Left lung (tissue), 10 donors: Measurements from ENCODE around the gene STK39. TPM values are rescaled to one million over a fixed set of nuclear protein-coding genes. Genes with fewer than 3 reads are reported as not detected.

Experiments
- ATAC-seq: fragments of 200-7000 bp; cut with Tn5 transposase; one replicate; pipeline ENCODE4 v1.9.1; 2020; ENCODE audit warnings: moderate library complexity
- DNase-seq, 4 donors: peaks; one replicate each; pipeline ENCODE4 v3.0.0-alpha.2; 2013 to 2020
- H3K27ac ChIP-seq, 2 donors: fragments of 200-600 bp; sonication (generic) in 1 of 2; one replicate each; pipeline versions ENCODE4 v1.5.0 to v1.8.0; 2020 to 2021
- H3K27me3 ChIP-seq, 2 donors: fragments of 200-600 bp; sonication (generic) in 1 of 2; one replicate each; pipeline versions ENCODE4 v1.5.0 to v1.8.0; 2020 to 2021
- H3K36me3 ChIP-seq, 2 donors: fragments of 200-600 bp; sonication (generic) in 1 of 2; one replicate each; pipeline versions ENCODE4 v1.5.0 to v1.8.0; 2020 to 2021
- H3K4me1 ChIP-seq, 2 donors: fragments of 200-600 bp; one replicate each; pipeline ENCODE4 v1.8.0; 2021
- H3K4me3 ChIP-seq, 2 donors: fragments of 200-600 bp; sonication (generic) in 1 of 2; one replicate each; pipeline versions ENCODE4 v1.5.0 to v1.8.0; 2020 to 2021; ENCODE audit warnings: mild to moderate bottlenecking in 1 of 2
- H3K9me3 ChIP-seq, 2 donors: fragments of 200-600 bp; sonication (generic) in 1 of 2; one replicate each; pipeline versions ENCODE4 v1.5.0 to v1.8.0; 2020 to 2021
- CTCF ChIP-seq, 2 donors: fragments of 200-600 bp; sonication (generic) in 1 of 2; IDR thresholded peaks; one replicate each; pipeline versions ENCODE4 v1.5.0 to v1.8.0; 2021; ENCODE audit warnings: antibody characterized with exemption in 2 of 2
- intact Hi-C, 2 donors: fragments of 100-400 bp; cut with DNase I; formaldehyde crosslinking; loops; one replicate each; pipeline versions ENCODE4 v1.11.2 to v1.14.2; 2022
- polyA plus RNA-seq, 6 donors: library from polyadenylated mRNA; unstranded; fragments of 120-200 nt; gene quantifications; one replicate each; pipeline ENCODE4 v1.2.1, GENCODE V29; 2013; ENCODE audit not compliant: insufficient read length in 6 of 6
- total RNA-seq, 2 donors: library from RNA; stranded (reverse); fragmentation: NEBNext Ultra II Directional; extraction: Animal tissue kit (Norgen Biotek cat#: 25700); gene quantifications; one replicate each; pipeline ENCODE4 v1.2.1, GENCODE V29; 2021
- donor health status: DM: no; HTN: yes; CAD: no.
- donor health status: DM: no; HTN: no; CAD: no.

The STK39 gene
- total and polyA plus RNA-seq, 8 donors, result 15.7 to 31.3 (median 27.0) TPM

GRCh38 chr2:168245074-168245825, 2.1 kb downstream of the STK39 start:
- Histone ChIP-seq H3K27ac (peak overlapping the region in 1 of 2 donors; percentile 17), H3K9me3 (no peaks in the 10 kb centered on the region), H3K27me3 (no peaks in the 10 kb centered on the region), H3K4me3 (peak overlapping the region in 1 of 2 donors; percentile 76), H3K36me3 (no peaks in the 10 kb centered on the region), H3K4me1 (peaks cover 6 to 25% of the 10 kb centered on the region in 2 donors)
- intact Hi-C loops, result no loop called here
- TF ChIP-seq CTCF (IDR thresholded peaks at IDR 0.05), result no peak
- no peak for ATAC-seq
- DNase-seq, result no peak

- no peak for TF ChIP-seq CTCF (IDR thresholded peaks at IDR 0.05)
- Histone ChIP-seq H3K4me1 (peaks cover 6 to 25% of the 10 kb centered on the region in 2 donors), H3K27ac (no peak overlapping the region), H3K4me3 (no peak overlapping the region), H3K27me3 (no peaks in the 10 kb centered on the region), H3K9me3 (no peaks in the 10 kb centered on the region), H3K36me3 (no peaks in the 10 kb centered on the region)
- DNase-seq, result peak in 1 of 4 donors; percentile 35
- peak; percentile 7 for ATAC-seq
- intact Hi-C loops, result no loop called here
Observed at GRCh38 chr2:168244318-168244717, 3.1 kb downstream of the STK39 start.

GRCh38 chr2:168243061-168243460, 4.3 kb downstream of the STK39 start:
- no peaks in the 10 kb centered on the region for H3K36me3 ChIP-seq
- H3K27me3 ChIP-seq, result no peaks in the 10 kb centered on the region
- DNase-seq (no peak), ATAC-seq (no peak)
- no peak overlapping the region for H3K4me3 ChIP-seq
- H3K9me3 ChIP-seq, result no peaks in the 10 kb centered on the region
- H3K27ac ChIP-seq, result no peak overlapping the region
- no peak for TF ChIP-seq CTCF (IDR thresholded peaks at IDR 0.05)
- peaks cover 6 to 24% of the 10 kb centered on the region in 2 donors for H3K4me1 ChIP-seq
- intact Hi-C loops, result no loop called here

- DNase-seq (no peak), ATAC-seq (no peak)
- H3K36me3 ChIP-seq, result no peaks in the 10 kb centered on the region
- intact Hi-C loops, result no loop called here
- H3K27me3 ChIP-seq, result no peaks in the 10 kb centered on the region
- TF ChIP-seq CTCF (IDR thresholded peaks at IDR 0.05), result no peak
- H3K4me1 ChIP-seq, result peaks cover 6 to 18% of the 10 kb centered on the region in 2 donors
- H3K27ac ChIP-seq, result no peak overlapping the region
- H3K4me3 ChIP-seq, result no peak overlapping the region
- H3K9me3 ChIP-seq, result no peaks in the 10 kb centered on the region
Observed at GRCh38 chr2:168241746-168242145, 5.6 kb downstream of the STK39 start.

GRCh38 chr2:168241208-168241607, 6.2 kb downstream of the STK39 start:
- H3K9me3 ChIP-seq, result no peaks in the 10 kb centered on the region
- DNase-seq (no peak), ATAC-seq (no peak)
- H3K4me3 ChIP-seq, result no peak overlapping the region
- no peak for TF ChIP-seq CTCF (IDR thresholded peaks at IDR 0.05)
- no peaks in the 10 kb centered on the region for H3K27me3 ChIP-seq
- intact Hi-C loops, result no loop called here
- H3K36me3 ChIP-seq, result no peaks in the 10 kb centered on the region
- peaks cover 6 to 13% of the 10 kb centered on the region in 2 donors for H3K4me1 ChIP-seq
- no peak overlapping the region for H3K27ac ChIP-seq
